ENCODE results near the gene PAMR1. TPM values are rescaled to one million over a fixed set of nuclear protein-coding genes. Genes with fewer than 3 reads are reported as not detected.

The PAMR1 gene
- total and polyA plus RNA-seq, 10 of the 15 experiments (the other 5 are each of a cell fraction or from before 2014, with no cell fraction given): 0.04 TPM; not detected in 9

- TF ChIP-seq SKIL (IDR thresholded peaks at IDR 0.05; ENCODE audit: low read depth, poor library complexity, severe bottlenecking) (no peak), IRF3 (IDR thresholded peaks at IDR 0.05) (no peak)
These were observed 71.1 kb downstream of the PAMR1 start (continued) for GRCh38 chr11:35454362-35454761.

GRCh38 chr11:35436581-35437250, 88.7 kb downstream of the PAMR1 start:
- Histone ChIP-seq H3K36me3 (ENCODE audit: control insufficient read depth in 2 of 2, insufficient read depth in 2 of 2, low read length in 1 of 2) (no peaks in the 10 kb centered on the region), H3K4me2 (ENCODE audit: control insufficient read depth, insufficient read depth) (no peak overlapping the region), H4K20me1 (ENCODE audit: control insufficient read depth, insufficient read depth) (no peaks in the 10 kb centered on the region), H3K9me3 (replicated peaks; ENCODE audit: control insufficient read depth, insufficient read depth, low read length) (no peaks in the 10 kb centered on the region), H3K79me2 (ENCODE audit: control insufficient read depth, insufficient read depth, low read length) (no peaks in the 10 kb centered on the region), H3K27ac (ENCODE audit: control insufficient read depth, insufficient read depth) (no peak overlapping the region), H3K4me3 (no peak overlapping the region), H2AFZ (ENCODE audit: control insufficient read depth, low read depth, low read length) (no peak overlapping the region), H3K4me1 (ENCODE audit: control insufficient read depth, insufficient read depth, low read length) (no peaks in the 10 kb centered on the region), H3K9ac (ENCODE audit: control insufficient read depth, insufficient read depth, low read length) (no peak overlapping the region), H3K27me3 (replicated peaks in 1 of 2; ENCODE audit: control insufficient read depth in 2 of 2, insufficient read depth in 2 of 2, low read length in 1 of 2) (no peaks in the 10 kb centered on the region; a peak in 3 of 4 replicates)
- in situ Hi-C loops (cut with MboI) (no loop called here), intact Hi-C loops (cut with micrococcal nuclease; ENCODE audit: unreplicated experiment) (no loop called here)
- ATAC-seq (no peak), DNase-seq (ENCODE audit: low read depth, low spot score) (no peak), FAIRE-seq (no peak)
- TF ChIP-seq ETV6 (conservative IDR thresholded peaks at IDR 0.05 in 1 of 2, IDR thresholded peaks at IDR 0.05 in 1 of 2; ENCODE audit: borderline replicate concordance in 1 of 2, low read depth in 1 of 2): no peak
- TF ChIP-seq ZBTB11 (CRISPR knock-in tag; IDR thresholded peaks at IDR 0.05): no peak
- TF ChIP-seq RELA (IDR thresholded peaks at IDR 0.05; ENCODE audit: borderline replicate concordance, partially characterized antibody): no peak
- RAD21 ChIA-PET (ENCODE audit: unreplicated experiment): no interaction called here
- POLR2A ChIA-PET: no interaction called here
- SMC1A ChIA-PET (ENCODE audit: uncharacterized antibody, unreplicated experiment): interaction anchor here (0.9 kb wide), 1 partner anchor 1517 kb away, joined by 3 read pairs; no protein-coding TSS in a partner anchor
- BruUV-seq (replicated peaks): no TSS peak
- WGBS (ENCODE audit: insufficient coverage, insufficient replicate concordance, low lambda C conversion rate, missing lambda C conversion rate): 84% methylated on average over 2 of the region's 2 CpGs
- CTCF ChIA-PET: no interaction called here
